Endothelial cell of umbilical vein (primary cell): ENCODE data around the gene COX5B. TPM values are rescaled to one million over a fixed set of nuclear protein-coding genes. Genes with fewer than 3 reads are reported as not detected.

ENCODE experiments used
- BruUV-seq: library from RNA; stranded (reverse); fragments of 400-500 nt; replicated peaks from 2 replicates; lab custom pipeline; 2021; lab: Mats Ljungman, UMichigan
- CTCF ChIA-PET: fragments of 300-600, 350-600 bp; sonication (Branson Sonifier 250); formaldehyde crosslinking; loops from one replicate; lab custom pipeline; 2021; ENCODE audit warnings: antibody characterized with exemption, inconsistent platforms; lab: Charles Lee
- POLR2A ChIA-PET: fragments of 300-600, 350-600 bp; sonication (Branson Sonifier 250); formaldehyde crosslinking; loops from one replicate; lab custom pipeline; 2021; ENCODE audit warnings: antibody characterized with exemption, inconsistent platforms; lab: Charles Lee
- DNase-seq: peaks from one replicate; pipeline ENCODE4 v3.0.0-alpha.2; 2011; ENCODE audit warnings: low read depth, low spot score
- FAIRE-seq: peaks from 2 replicates; lab custom pipeline; 2011; peaks lifted over from hg19 to GRCh38; lab: Jason Lieb, UNC
- H2AFZ ChIP-seq: 2 replicates; pipeline ENCODE4 v1.6.0; 2012; ENCODE audit warnings: low read depth, low read length, control low read depth, inconsistent platforms
- H3K27ac ChIP-seq: 2 replicates; pipeline ENCODE4 v1.5.1; 2011; ENCODE audit warnings: low read depth, mild to moderate bottlenecking, control low read depth, low read length, moderate library complexity; ENCODE audit not compliant: insufficient read depth
- H3K27me3 ChIP-seq, 2 experiments: 2 replicates each; pipeline versions ENCODE4 v1.6.0 to v1.6.1; 2011; ENCODE audit warnings: low read length in 2 of 2, mixed read lengths in 1 of 2; ENCODE audit not compliant: control insufficient read depth in 2 of 2, insufficient read depth in 2 of 2
- H3K36me3 ChIP-seq, 2 experiments: 2 replicates in 1 of 2; 3 replicates in 1 of 2; pipeline ENCODE4 v1.5.1; 2011; ENCODE audit warnings: low read length in 2 of 2, mild to moderate bottlenecking in 1 of 2, moderate library complexity in 1 of 2; ENCODE audit not compliant: control insufficient read depth in 2 of 2, insufficient read depth in 2 of 2; ENCODE audit errors: extremely low read depth in 1 of 2
- H3K4me1 ChIP-seq: 3 replicates; pipeline ENCODE4 v1.5.1; 2011; ENCODE audit warnings: mild to moderate bottlenecking, low read length; ENCODE audit not compliant: control insufficient read depth, insufficient read depth; ENCODE audit errors: extremely low read depth
- H3K4me2 ChIP-seq: 2 replicates; pipeline ENCODE4 v1.6.1; 2011; ENCODE audit warnings: low read length, control low read depth, mixed read lengths; ENCODE audit not compliant: insufficient read depth
- H3K4me3 ChIP-seq, 3 experiments: fragments of 200-600 bp in 1 of 3; sonication (generic), shearing (Covaris generic) in 1 of 3; replicated peaks in 1 of 3; 2 replicates each; pipeline ENCODE4 v1.5.1; 2011 to 2016; ENCODE audit warnings: control low read depth in 3 of 3, low read length in 3 of 3, mild to moderate bottlenecking in 2 of 3, inconsistent platforms in 1 of 3, low read depth in 1 of 3, moderate library complexity in 1 of 3; ENCODE audit not compliant: insufficient read depth in 1 of 3
- H3K79me2 ChIP-seq: 2 replicates; pipeline ENCODE4 v1.6.0; 2012; ENCODE audit warnings: low read length, inconsistent platforms; ENCODE audit not compliant: control insufficient read depth, insufficient read depth
- H3K9ac ChIP-seq: replicated peaks from 2 replicates; pipeline ENCODE3; 2011; ENCODE audit warnings: low read length, control low read depth; ENCODE audit not compliant: insufficient read depth; ENCODE audit errors: extremely low read depth
- H3K9me1 ChIP-seq: replicated peaks from 3 replicates; pipeline ENCODE4 v1.6.0; 2011; ENCODE audit warnings: mild to moderate bottlenecking, low read length; ENCODE audit not compliant: control insufficient read depth, insufficient read depth; ENCODE audit errors: extremely low read depth
- H3K9me3 ChIP-seq: replicated peaks from 2 replicates; pipeline ENCODE4 v1.5.1; 2012; ENCODE audit warnings: low read length, inconsistent platforms; ENCODE audit not compliant: control insufficient read depth, insufficient read depth
- H4K20me1 ChIP-seq: replicated peaks from 2 replicates; pipeline ENCODE3; 2011; ENCODE audit warnings: mild to moderate bottlenecking, low read length; ENCODE audit not compliant: control insufficient read depth, insufficient read depth; ENCODE audit errors: extremely low read depth
- CTCF ChIP-seq, 2 donors: IDR thresholded peaks; 1 replicate in 1 of 2; 2 replicates in 1 of 2; pipeline ENCODE4 v1.5.1; 2011; ENCODE audit warnings: low read length in 2 of 2, mild to moderate bottlenecking in 2 of 2, moderate library complexity in 2 of 2, control low read depth in 1 of 2, inconsistent platforms in 1 of 2, low read depth in 1 of 2; ENCODE audit not compliant: insufficient read depth in 1 of 2; ENCODE audit errors: extremely low read depth in 1 of 2
- EZH2 ChIP-seq: IDR thresholded peaks from 2 replicates; pipeline ENCODE4 v1.6.1; 2012; ENCODE audit warnings: borderline replicate concordance, low read depth, mild to moderate bottlenecking, moderate library complexity, low read length, inconsistent platforms; ENCODE audit not compliant: severe bottlenecking
- JUN ChIP-seq: IDR thresholded peaks from 2 replicates; pipeline ENCODE4 v1.6.1; 2011; ENCODE audit warnings: borderline replicate concordance, low read depth; ENCODE audit not compliant: insufficient read length, insufficient read depth
- MAX ChIP-seq: IDR thresholded peaks from 2 replicates; pipeline ENCODE4 v1.6.1; 2011; ENCODE audit not compliant: insufficient read depth, insufficient read length
- MYC ChIP-seq: IDR thresholded peaks from one replicate; pipeline ENCODE4 v1.6.1; 2011; ENCODE audit warnings: mild to moderate bottlenecking, low read depth, low read length
- POLR2A ChIP-seq: IDR thresholded peaks from 2 replicates; pipeline ENCODE4 v1.6.1; 2012; ENCODE audit warnings: low read depth, mild to moderate bottlenecking, control low read depth, low read length
- dilution Hi-C: fragments of 300-500 bp; cut with MboI; formaldehyde crosslinking; loops from one replicate; pipeline ENCODE4 v1.15.0; 2019; ENCODE audit warnings: low sequenced_read_pairs; ENCODE audit not compliant: extremely low pct_ligation_motif_present
- intact Hi-C: fragments of 100-400 bp; cut with micrococcal nuclease; formaldehyde crosslinking; loops from one replicate; pipeline ENCODE4 v1.10.0; 2022
- polyA plus RNA-seq, 4 experiments: library from polyadenylated mRNA; depleted of rRNA in 3 of 4; stranded (reverse) in 3 of 4; unstranded in 1 of 4; fragments of >200 nt; gene quantifications; 2 replicates each; pipeline versions ENCODE4 v1.2.1 to v1.2.3, GENCODE V29; 2011 to 2012; ENCODE audit warnings: missing spikeins in 1 of 4
- total RNA-seq: library from RNA; stranded (reverse); gene quantifications from 2 replicates; pipeline ENCODE4 v1.2.3, GENCODE V29; 2021

Gene COX5B
- total and polyA plus RNA-seq, 2 donors (not counting 3 experiments of a cell fraction or from before 2014, with no cell fraction given) = 167 to 329 TPM

GRCh38 chr2:97654791-97655190, 8.9 kb downstream of the COX5B start:
- DNase-seq = no peak
- H3K79me2 ChIP-seq = no peaks in the 10 kb centered on the region
- no peak overlapping the region for H3K27ac ChIP-seq
- FAIRE-seq = no peak
- CTCF ChIA-PET = interaction anchor here (1.3 to 2.0 kb wide), 2 partner anchors 10 to 64 kb away, joined by 4 to 5 read pairs; partner anchors contain the start of gene ACTR1B
- TF ChIP-seq POLR2A (no peak), CTCF (IDR thresholded peaks at IDR 0.05; ENCODE audit: extremely low read depth in 1 of 2, insufficient read depth in 1 of 2, low read depth in 1 of 2, low read length in 2 of 2) (no peak), JUN (no peak), MYC (no peak), EZH2 (no peak), MAX (no peak)
- intact Hi-C loops (no loop called here), dilution Hi-C loops (no loop called here)
- no peak overlapping the region for H3K9ac ChIP-seq
- H3K4me1 ChIP-seq = no peaks in the 10 kb centered on the region
- H3K4me3 ChIP-seq = no peak overlapping the region
- H2AFZ ChIP-seq = no peak overlapping the region
- H3K9me3 ChIP-seq = no peaks in the 10 kb centered on the region
- H3K9me1 ChIP-seq = no peaks in the 10 kb centered on the region
- no peaks in the 10 kb centered on the region for H3K27me3 ChIP-seq
- no TSS peak for BruUV-seq
- no peak overlapping the region for H3K4me2 ChIP-seq
- POLR2A ChIA-PET = no interaction called here
- H3K36me3 ChIP-seq = peaks cover 0 to 20% of the 10 kb centered on the region in 2 experiments
- H4K20me1 ChIP-seq = no peaks in the 10 kb centered on the region
